ENCODE measurements around the gene DOCK1.

GRCh38 chr10:127500127-127500526 lies 594.9 kb downstream of the DOCK1 start:
- TF ChIP-seq CTCF (IDR thresholded peaks at IDR 0.05; ENCODE audit: poor library complexity, severe bottlenecking) (no peak), EZH2 (IDR thresholded peaks at IDR 0.05; ENCODE audit: borderline replicate concordance, insufficient read depth, low read length, poor library complexity, severe bottlenecking) (no peak)

Data from neural cell (in vitro differentiated cells).